Hepatic stellate cell (primary cell): ENCODE measurements around the gene BAZ1A.
A peak's percentile ranks its signal among the peaks of the same experiment; 100 is the strongest.

ENCODE experiments used
- DNase-seq: peaks from one replicate; pipeline ENCODE4 v3.0.0; 2011; ENCODE audit warnings: low spot score

The BAZ1A gene

GRCh38 chr14:34722723-34723545 is 152.2 kb downstream of the BAZ1A start:
- DNase-seq: peak; percentile 71

GRCh38 chr14:34721129-34721528 is 154.0 kb downstream of the BAZ1A start:
- no peak for DNase-seq

GRCh38 chr14:34718750-34719304 is 156.3 kb downstream of the BAZ1A start:
- peak; percentile 57 for DNase-seq

- no peak for DNase-seq
These were observed 159.9 kb downstream of the BAZ1A start for GRCh38 chr14:34715127-34715863.

- peak; percentile 91 for DNase-seq
These were observed 160.6 kb downstream of the BAZ1A start, which contains the start of gene CFL2 for GRCh38 chr14:34714320-34715126. TSS of gene CFL2 (minus strand) at chr14:34714593. CDS start at chr14:34714540, 53 bp downstream.

GRCh38 chr14:34713681-34714319 is 161.4 kb downstream of the BAZ1A start:
- peak; percentile 68 for DNase-seq

GRCh38 chr14:34713122-34713680 is 162.0 kb downstream of the BAZ1A start:
- no peak for DNase-seq

GRCh38 chr14:34711796-34712712 is 163.1 kb downstream of the BAZ1A start:
- no peak for DNase-seq

- DNase-seq: peak; percentile 77
These were observed 164.0 kb downstream of the BAZ1A start for GRCh38 chr14:34711169-34711568.

- DNase-seq: no peak
These were observed 164.4 kb downstream of the BAZ1A start for GRCh38 chr14:34710744-34711143.

GRCh38 chr14:34710006-34710405 is 165.2 kb downstream of the BAZ1A start:
- DNase-seq: no peak

GRCh38 chr14:34707722-34708121 is 167.4 kb downstream of the BAZ1A start:
- no peak for DNase-seq
